Measurements from ENCODE around the gene WASF2. TPM values are rescaled to one million over a fixed set of nuclear protein-coding genes. Genes with fewer than 3 reads are reported as not detected.

Gene WASF2
- total and polyA plus RNA-seq, 2 experiments from 2014 or later = 32.7 to 53.4 TPM

DNA sequence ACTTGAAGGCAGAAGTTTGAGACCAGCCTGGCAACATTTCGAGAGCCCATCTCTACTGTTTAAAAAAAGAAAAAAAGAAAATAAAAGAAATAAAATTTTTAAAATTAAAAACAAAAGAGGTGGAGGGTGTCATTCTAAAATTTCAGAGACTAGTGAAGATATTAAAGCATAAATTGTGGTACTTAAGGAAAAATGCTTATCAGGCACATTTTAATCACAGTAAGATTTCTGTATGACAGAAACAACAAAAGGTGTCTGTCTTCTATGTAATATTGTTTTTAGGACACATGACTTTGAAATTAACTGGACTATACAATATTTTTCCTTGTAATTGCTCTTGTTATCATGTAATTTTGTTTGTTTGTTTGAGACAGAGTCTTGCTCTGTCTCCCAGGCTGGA lies 4.6 kb downstream of the WASF2 start:
- H3K27me3 ChIP-seq = no peaks in the 10 kb centered on the region
- H3K4me1 ChIP-seq (ENCODE audit: low read depth) = peaks cover 14% of the 10 kb centered on the region
- H3K36me3 ChIP-seq = no peaks in the 10 kb centered on the region
- no peaks in the 10 kb centered on the region for H3K9me3 ChIP-seq (ENCODE audit: low read depth)
- no peak for TF ChIP-seq CTCF (IDR thresholded peaks at IDR 0.05; ENCODE audit: low read depth, low read length)
- no peak overlapping the region for H3K27ac ChIP-seq
- DNase-seq (ENCODE audit: low read depth in 1 of 2, low spot score in 1 of 2) = no peak
- no peak overlapping the region for H3K4me3 ChIP-seq

- no peaks in the 10 kb centered on the region for H3K36me3 ChIP-seq
- no peaks in the 10 kb centered on the region for H3K9me3 ChIP-seq (ENCODE audit: low read depth)
- H3K4me3 ChIP-seq = no peak overlapping the region
- no peaks in the 10 kb centered on the region for H3K27me3 ChIP-seq
- TF ChIP-seq CTCF (IDR thresholded peaks at IDR 0.05; ENCODE audit: low read depth, low read length) = no peak
- peaks cover 11% of the 10 kb centered on the region for H3K4me1 ChIP-seq (ENCODE audit: low read depth)
- no peak overlapping the region for H3K27ac ChIP-seq
- DNase-seq (ENCODE audit: low read depth in 1 of 2, low spot score in 1 of 2) = no peak
These were observed 6.3 kb downstream of the WASF2 start for GRCh38 chr1:27483659-27484058.

GRCh38 chr1:27481994-27482620 lies 7.9 kb downstream of the WASF2 start:
- H3K36me3 ChIP-seq = no peaks in the 10 kb centered on the region
- H3K9me3 ChIP-seq (ENCODE audit: low read depth) = no peaks in the 10 kb centered on the region
- no peaks in the 10 kb centered on the region for H3K27me3 ChIP-seq
- TF ChIP-seq CTCF (IDR thresholded peaks at IDR 0.05; ENCODE audit: low read depth, low read length) = no peak
- H3K4me3 ChIP-seq = no peak overlapping the region
- no peak for DNase-seq (ENCODE audit: low read depth in 1 of 2, low spot score in 1 of 2)
- H3K27ac ChIP-seq = peak overlapping the region; percentile 30
- no peaks in the 10 kb centered on the region for H3K4me1 ChIP-seq (ENCODE audit: low read depth)

- Histone ChIP-seq H3K9me3 (ENCODE audit: low read depth) (no peaks in the 10 kb centered on the region), H3K4me1 (ENCODE audit: low read depth) (no peaks in the 10 kb centered on the region), H3K27me3 (no peaks in the 10 kb centered on the region), H3K4me3 (no peak overlapping the region), H3K36me3 (no peaks in the 10 kb centered on the region), H3K27ac (no peak overlapping the region)
- TF ChIP-seq CTCF (IDR thresholded peaks at IDR 0.05; ENCODE audit: low read depth, low read length) = no peak
- no peak for DNase-seq (ENCODE audit: low read depth in 1 of 2, low spot score in 1 of 2)
These were observed 11.9 kb downstream of the WASF2 start for GRCh38 chr1:27478098-27478497.

DNA sequence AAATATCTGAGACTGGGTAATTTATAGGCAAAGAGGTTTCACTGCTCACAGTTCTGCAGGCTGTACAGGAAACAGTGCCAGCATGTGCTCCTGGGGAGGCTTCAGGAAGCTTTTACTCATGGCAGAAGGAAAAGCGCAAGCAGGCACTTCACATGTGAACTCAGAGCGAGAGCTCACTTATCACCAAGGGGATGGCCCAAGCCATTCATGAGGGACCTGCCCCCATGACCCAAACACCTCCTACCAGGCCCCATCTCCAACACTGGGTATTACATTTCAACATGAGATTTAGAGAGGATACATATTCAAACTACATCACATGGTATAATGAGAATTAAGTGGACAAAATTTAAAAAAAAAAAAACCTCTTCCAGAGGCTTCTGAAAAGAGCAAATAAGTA lies 13.7 kb downstream of the WASF2 start:
- H3K9me3 ChIP-seq (ENCODE audit: low read depth) = no peaks in the 10 kb centered on the region
- no peak for TF ChIP-seq CTCF (IDR thresholded peaks at IDR 0.05; ENCODE audit: low read depth, low read length)
- no peak for DNase-seq (ENCODE audit: low read depth in 1 of 2, low spot score in 1 of 2)
- no peaks in the 10 kb centered on the region for H3K36me3 ChIP-seq
- peak overlapping the region; percentile 10 for H3K27ac ChIP-seq
- no peak overlapping the region for H3K4me3 ChIP-seq
- H3K27me3 ChIP-seq = no peaks in the 10 kb centered on the region
- no peaks in the 10 kb centered on the region for H3K4me1 ChIP-seq (ENCODE audit: low read depth)
